B cell (primary cell): ENCODE results near the gene RBM20. TPM values are rescaled to one million over a fixed set of nuclear protein-coding genes. Genes with fewer than 3 reads are reported as not detected.
A peak's percentile ranks its signal among the peaks of the same experiment; 100 is the strongest.

Experiments used
- ATAC-seq: fragments of 200-7000 bp; cut with Tn5 transposase; one replicate; pipeline ENCODE4 v1.10.0; 2021; ENCODE audit warnings: low read depth, mild to moderate bottlenecking, moderate number of reproducible peaks, moderate library complexity
- CTCF ChIA-PET: fragments of 350-600 bp; sonication (Branson Sonifier 250); formaldehyde crosslinking; loops from one replicate; lab custom pipeline; 2021; ENCODE audit warnings: antibody characterized with exemption, inconsistent platforms; lab: Charles Lee
- POLR2A ChIA-PET: fragments of 350-600 bp; sonication (Branson Sonifier 250); formaldehyde crosslinking; loops from one replicate; lab custom pipeline; 2021; ENCODE audit warnings: antibody characterized with exemption; lab: Charles Lee
- DNase-seq: peaks from one replicate; pipeline ENCODE4 v3.0.0; 2013
- H2AFZ ChIP-seq: 2 replicates; pipeline ENCODE4 v1.6.1; 2012; ENCODE audit warnings: mild to moderate bottlenecking, low read depth, low read length; ENCODE audit not compliant: insufficient read depth, poor library complexity, severe bottlenecking
- H3K27ac ChIP-seq, 2 donors: 1 replicate in 1 of 2; 2 replicates in 1 of 2; pipeline ENCODE4 v1.5.1; 2012 to 2013; ENCODE audit warnings: low read length in 2 of 2, mild to moderate bottlenecking in 2 of 2, moderate library complexity in 1 of 2
- H3K27me3 ChIP-seq, 4 experiments: fragments of 200-600 bp in 1 of 4; sonication (generic) in 1 of 4; replicated peaks in 1 of 4; 1 replicate in 2 of 4; 2 replicates in 2 of 4; pipeline versions ENCODE4 v1.6.1 to v1.7.0; 2013 to 2016; ENCODE audit warnings: low read length in 3 of 4, mild to moderate bottlenecking in 2 of 4, mixed read lengths in 1 of 4, moderate library complexity in 1 of 4; ENCODE audit not compliant: insufficient read depth in 4 of 4, control insufficient read depth in 3 of 4; ENCODE audit errors: control extremely low read depth in 1 of 4
- H3K36me3 ChIP-seq, 2 experiments: replicated peaks in 1 of 2; 1 replicate in 1 of 2; 2 replicates in 1 of 2; pipeline versions ENCODE4 v1.6.1 to v1.7.1; 2013; ENCODE audit warnings: low read length in 1 of 2; ENCODE audit not compliant: insufficient read depth in 2 of 2, control insufficient read depth in 1 of 2; ENCODE audit errors: control extremely low read depth in 1 of 2, extremely low read depth in 1 of 2
- H3K4me1 ChIP-seq, 2 donors: fragments of 200-600 bp in 1 of 2; sonication (generic) in 1 of 2; 1 replicate in 1 of 2; 2 replicates in 1 of 2; pipeline versions ENCODE4 v1.5.1 to v1.6.1; 2013 to 2017; ENCODE audit warnings: low read length in 2 of 2; ENCODE audit not compliant: control insufficient read depth in 2 of 2, insufficient read depth in 2 of 2
- H3K4me2 ChIP-seq: replicated peaks from 2 replicates; pipeline ENCODE3; 2012; ENCODE audit warnings: mild to moderate bottlenecking, low read depth, low read length; ENCODE audit not compliant: poor library complexity, severe bottlenecking
- H3K4me3 ChIP-seq, 5 experiments: fragments of 200-600 bp in 1 of 5; sonication (generic) in 1 of 5; 1 replicate in 3 of 5; 2 replicates in 2 of 5; pipeline versions ENCODE4 v1.5.1 to v1.7.0; 2011 to 2016; ENCODE audit warnings: low read length in 4 of 5, mild to moderate bottlenecking in 4 of 5, low read depth in 2 of 5, control low read depth in 1 of 5, moderate library complexity in 1 of 5; ENCODE audit not compliant: insufficient read depth in 1 of 5; ENCODE audit errors: control extremely low read depth in 1 of 5, extremely low read depth in 1 of 5
- H3K79me2 ChIP-seq: fragments of 200-600 bp; sonication (generic); one replicate; pipeline ENCODE4 v1.6.0; 2016; ENCODE audit warnings: low read length; ENCODE audit not compliant: control insufficient read depth, insufficient read depth
- H3K9ac ChIP-seq: fragments of 200-600 bp; sonication (generic); 2 replicates; pipeline ENCODE4 v1.6.1; 2017; ENCODE audit warnings: mild to moderate bottlenecking, low read length, moderate library complexity
- H3K9me3 ChIP-seq, 3 donors: one replicate each; pipeline versions ENCODE4 v1.6.1 to v1.7.1; 2013; ENCODE audit warnings: low read length in 2 of 3; ENCODE audit not compliant: control insufficient read depth in 2 of 3, insufficient read depth in 1 of 3; ENCODE audit errors: control extremely low read depth in 1 of 3
- H4K20me1 ChIP-seq: 2 replicates; pipeline ENCODE4 v1.6.0; 2012; ENCODE audit warnings: mild to moderate bottlenecking, low read length; ENCODE audit not compliant: insufficient read depth, control insufficient read depth, poor library complexity, severe bottlenecking
- H3K27ac Mint-ChIP-seq: one replicate; pipeline ENCODE4 v1.8.0; 2021; ENCODE audit warnings: mixed read lengths
- H3K27me3 Mint-ChIP-seq: one replicate; pipeline ENCODE4 v1.8.0; 2021; ENCODE audit warnings: mixed read lengths
- H3K4me1 Mint-ChIP-seq: one replicate; pipeline ENCODE4 v1.8.0; 2021; ENCODE audit warnings: mixed read lengths
- H3K4me3 Mint-ChIP-seq: one replicate; pipeline ENCODE4 v1.8.0; 2021; ENCODE audit warnings: mixed read lengths
- H3K9me3 Mint-ChIP-seq: one replicate; pipeline ENCODE4 v1.8.0; 2022; ENCODE audit warnings: mixed read lengths; ENCODE audit not compliant: insufficient read depth
- EZH2 ChIP-seq: IDR thresholded peaks from 2 replicates; pipeline ENCODE4 v1.6.1; 2012; ENCODE audit warnings: borderline replicate concordance, low read depth, mild to moderate bottlenecking, moderate library complexity, low read length; ENCODE audit not compliant: insufficient read depth, poor library complexity, severe bottlenecking
- WGBS: methylation state at CpG from one replicate; pipeline ENCODE4 v1.1.5; 2013; ENCODE audit warnings: missing lambda C conversion rate; ENCODE audit not compliant: insufficient coverage; 5-methylcytosine and 5-hydroxymethylcytosine counted together
- intact Hi-C: fragments of 100-400 bp; cut with micrococcal nuclease; formaldehyde crosslinking; loops from one replicate; pipeline ENCODE4 v1.10.0; 2022
- polyA plus RNA-seq: library from polyadenylated mRNA; depleted of rRNA; stranded (reverse); fragments of >200 nt; gene quantifications from 2 replicates; pipeline ENCODE4 v1.2.3, GENCODE V29; 2012
- total RNA-seq, 2 donors: library from RNA; stranded (reverse); fragments of 120-200 nt in 1 of 2; gene quantifications; 1 replicate in 1 of 2; 2 replicates in 1 of 2; pipeline versions ENCODE4 v1.2.3 to v1.2.4, GENCODE V29; 2013 to 2022
- TF ChIP-seq, protein P1 (sequence below): fragments of 200-600 bp; IDR thresholded peaks from one replicate; pipeline ENCODE4 v1.8.0; 2022; ENCODE audit warnings: antibody characterized with exemption, mild to moderate bottlenecking

The RBM20 gene
- total and polyA plus RNA-seq, 2 donors (not counting 1 experiment from before 2014, with no cell fraction given): not detected

DNA sequence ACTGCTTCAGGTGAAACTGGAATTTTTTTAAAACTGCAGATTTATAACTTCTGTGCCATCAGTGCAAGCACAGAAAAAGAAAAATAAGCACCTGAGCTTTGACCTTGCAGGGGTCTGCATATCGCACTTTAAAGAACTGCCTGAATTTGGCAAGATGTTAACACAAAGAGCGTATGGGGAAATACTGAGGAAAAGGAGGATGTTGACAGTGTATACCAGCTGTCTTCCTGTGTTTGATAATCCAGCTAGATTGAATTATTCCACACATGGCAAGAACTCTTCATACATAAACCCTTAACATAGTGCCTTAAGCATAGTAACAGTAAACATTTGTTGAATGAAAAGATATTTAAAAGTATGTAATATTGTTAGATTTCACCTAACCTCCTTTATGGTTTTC, 46.7 kb upstream of the RBM20 start:
- Mint-ChIP-seq H3K4me1 (no peaks in the 10 kb centered on the region), H3K4me3 (no peak overlapping the region), H3K27ac (no peak overlapping the region), H3K9me3 (no peaks in the 10 kb centered on the region), H3K27me3 (no peaks in the 10 kb centered on the region)
- peaks cover 0 to 34% of the 10 kb centered on the region in 2 experiments for H3K36me3 ChIP-seq
- no peak overlapping the region for H3K27ac ChIP-seq
- H3K9ac ChIP-seq: no peak overlapping the region
- H3K9me3 ChIP-seq: no peaks in the 10 kb centered on the region
- no peak for TF ChIP-seq EZH2
- TF ChIP-seq, protein P1, sequence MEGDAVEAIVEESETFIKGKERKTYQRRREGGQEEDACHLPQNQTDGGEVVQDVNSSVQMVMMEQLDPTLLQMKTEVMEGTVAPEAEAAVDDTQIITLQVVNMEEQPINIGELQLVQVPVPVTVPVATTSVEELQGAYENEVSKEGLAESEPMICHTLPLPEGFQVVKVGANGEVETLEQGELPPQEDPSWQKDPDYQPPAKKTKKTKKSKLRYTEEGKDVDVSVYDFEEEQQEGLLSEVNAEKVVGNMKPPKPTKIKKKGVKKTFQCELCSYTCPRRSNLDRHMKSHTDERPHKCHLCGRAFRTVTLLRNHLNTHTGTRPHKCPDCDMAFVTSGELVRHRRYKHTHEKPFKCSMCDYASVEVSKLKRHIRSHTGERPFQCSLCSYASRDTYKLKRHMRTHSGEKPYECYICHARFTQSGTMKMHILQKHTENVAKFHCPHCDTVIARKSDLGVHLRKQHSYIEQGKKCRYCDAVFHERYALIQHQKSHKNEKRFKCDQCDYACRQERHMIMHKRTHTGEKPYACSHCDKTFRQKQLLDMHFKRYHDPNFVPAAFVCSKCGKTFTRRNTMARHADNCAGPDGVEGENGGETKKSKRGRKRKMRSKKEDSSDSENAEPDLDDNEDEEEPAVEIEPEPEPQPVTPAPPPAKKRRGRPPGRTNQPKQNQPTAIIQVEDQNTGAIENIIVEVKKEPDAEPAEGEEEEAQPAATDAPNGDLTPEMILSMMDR: no peak
- no peaks in the 10 kb centered on the region for H3K27me3 ChIP-seq
- no peaks in the 10 kb centered on the region for H3K4me1 ChIP-seq
- no peak overlapping the region for H3K4me2 ChIP-seq
- ATAC-seq (no peak), DNase-seq (no peak)
- H2AFZ ChIP-seq: no peak overlapping the region
- CTCF ChIA-PET: interaction anchor here (1.2 to 2.8 kb wide), 2 partner anchors 10 to 292 kb away, joined by 4 to 11 read pairs; partner anchors contain the start of gene SMNDC1
- intact Hi-C loops: no loop called here
- no peaks in the 10 kb centered on the region for H4K20me1 ChIP-seq
- H3K4me3 ChIP-seq: no peak overlapping the region
- POLR2A ChIA-PET: no interaction called here
- 100% methylated on average over 1 of the region's 2 CpGs for WGBS
- H3K79me2 ChIP-seq: no peaks in the 10 kb centered on the region

DNA sequence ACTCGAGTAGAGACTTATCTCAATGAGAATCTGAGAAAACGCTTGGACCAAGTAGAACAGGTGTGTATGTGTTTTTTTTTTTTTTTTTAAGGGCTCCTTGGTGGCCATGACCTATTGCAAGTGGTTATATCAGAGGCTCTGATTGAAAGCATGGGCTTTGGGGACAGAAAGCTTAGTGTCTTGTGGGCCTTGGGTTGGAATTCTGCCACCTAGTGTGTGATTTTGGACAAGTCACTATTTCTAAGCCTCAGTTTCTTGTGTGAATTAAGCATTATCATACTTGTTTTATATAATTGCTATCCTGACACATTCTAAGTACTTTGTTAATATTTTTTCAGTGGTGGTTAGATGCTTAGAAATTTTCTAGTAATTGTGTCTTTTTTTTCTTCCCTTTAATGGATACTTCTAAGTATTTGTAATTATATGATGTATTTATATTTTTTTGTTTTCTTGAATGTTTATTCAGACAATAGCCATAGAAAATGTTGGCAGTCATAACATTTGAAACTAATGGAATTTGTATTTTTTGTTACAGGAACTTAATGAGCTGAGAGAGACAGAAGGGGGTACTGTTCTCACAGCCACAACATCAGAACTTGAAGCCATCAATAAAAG, 43.5 kb upstream of the RBM20 start:
- Histone ChIP-seq H3K9me3 (no peaks in the 10 kb centered on the region), H3K9ac (no peak overlapping the region), H4K20me1 (no peaks in the 10 kb centered on the region), H2AFZ (no peak overlapping the region), H3K27ac (no peak overlapping the region), H3K36me3 (peaks cover 2 to 43% of the 10 kb centered on the region in 2 experiments), H3K27me3 (no peaks in the 10 kb centered on the region), H3K4me3 (no peak overlapping the region), H3K4me2 (no peak overlapping the region), H3K79me2 (no peaks in the 10 kb centered on the region), H3K4me1 (no peaks in the 10 kb centered on the region)
- no peak overlapping the region for H3K27ac Mint-ChIP-seq
- TF ChIP-seq EZH2: no peak
- TF ChIP-seq, protein P1: peak; percentile 75
- peak; percentile 57 for ATAC-seq
- ChIA-PET POLR2A (interaction anchor here (0.6 kb wide), 2 partner anchors 245 to 411 kb away, joined by 3 to 8 read pairs; no protein-coding TSS in a partner anchor), CTCF (interaction anchor here (0.5 to 7.6 kb wide), 27 partner anchors 8 to 1538 kb away, joined by 3 to 143 read pairs (median 4); partner anchors contain the start of gene SMNDC1)
- DNase-seq: peak; percentile 66
- 33% methylated on average over 1 of the region's 2 CpGs for WGBS
- no peaks in the 10 kb centered on the region for H3K9me3 Mint-ChIP-seq
- no peaks in the 10 kb centered on the region for H3K4me1 Mint-ChIP-seq
- intact Hi-C loops: loop anchor here (1.0 to 5.0 kb wide), 3 partner anchors 289 to 463 kb away; no protein-coding TSS in a partner anchor
- H3K4me3 Mint-ChIP-seq: no peak overlapping the region
- no peaks in the 10 kb centered on the region for H3K27me3 Mint-ChIP-seq
